Mucosa of stomach (tissue), 1 donor: ENCODE data around the gene MFSD8.
"Not testable (repeated sequence)": the region's sequence is repeated elsewhere in the genome, so short reads cannot be mapped to it uniquely, and the experiment has no call there.

ENCODE experiments used
- H3K27me3 ChIP-seq: one replicate; pipeline ENCODE4 v1.7.0; 2013; ENCODE audit warnings: mild to moderate bottlenecking, low read length; ENCODE audit not compliant: control insufficient read depth, insufficient read depth
- H3K36me3 ChIP-seq: one replicate; pipeline ENCODE4 v1.7.0; 2013; ENCODE audit warnings: low read length; ENCODE audit not compliant: control insufficient read depth, insufficient read depth
- H3K4me1 ChIP-seq: one replicate; pipeline ENCODE4 v1.7.0; 2013; ENCODE audit warnings: mild to moderate bottlenecking, low read length; ENCODE audit not compliant: control insufficient read depth, insufficient read depth
- H3K4me3 ChIP-seq: one replicate; pipeline ENCODE4 v1.7.0; 2013; ENCODE audit warnings: low read length
- H3K9ac ChIP-seq: one replicate; pipeline ENCODE4 v1.7.0; 2013; ENCODE audit warnings: mild to moderate bottlenecking, low read length, moderate library complexity
- H3K9me3 ChIP-seq: one replicate; pipeline ENCODE4 v1.7.0; 2013; ENCODE audit warnings: mild to moderate bottlenecking, low read length, moderate library complexity; ENCODE audit not compliant: control insufficient read depth
- donor health status: Pancreatic carcinoma.

Gene MFSD8

GRCh38 chr4:127965062-127965802 lies at the start of gene MFSD8, which contains the start of gene ABHD18:
TSS of gene MFSD8 (minus strand) at chr4:127965173. CDS start at chr4:127965133, 40 bp downstream.
TSS of gene ABHD18 (plus strand) at chr4:127965406. CDS start at chr4:127982956, 17,550 bp downstream.
- Histone ChIP-seq H3K9ac (peak within 1 kb of the TSS; percentile 93), H3K27me3 (no peaks in the 10 kb centered on the region), H3K4me1 (no peaks in the 10 kb centered on the region), H3K4me3 (peak within 1 kb of the TSS; percentile 92), H3K36me3 (no peaks in the 10 kb centered on the region), H3K9me3 (no peaks in the 10 kb centered on the region)

- H3K9ac ChIP-seq: no peak overlapping the region
- H3K4me3 ChIP-seq: no peak overlapping the region
- H3K4me1 ChIP-seq: no peaks in the 10 kb centered on the region
- no peaks in the 10 kb centered on the region for H3K36me3 ChIP-seq
- no peaks in the 10 kb centered on the region for H3K27me3 ChIP-seq
- H3K9me3 ChIP-seq: no peaks in the 10 kb centered on the region
Observed at GRCh38 chr4:128009428-128009827, 44.5 kb upstream of the MFSD8 start.

GRCh38 chr4:128006592-128006991 lies 41.6 kb upstream of the MFSD8 start:
- Histone ChIP-seq H3K9ac (no peak overlapping the region), H3K36me3 (no peaks in the 10 kb centered on the region), H3K4me3 (no peak overlapping the region), H3K9me3 (no peaks in the 10 kb centered on the region), H3K27me3 (no peaks in the 10 kb centered on the region), H3K4me1 (no peaks in the 10 kb centered on the region)

GRCh38 chr4:127997534-127998388 lies 32.8 kb upstream of the MFSD8 start:
- Histone ChIP-seq H3K9me3 (peaks cover 4% of the 10 kb centered on the region), H3K4me3 (no peak overlapping the region), H3K9ac (no peak overlapping the region), H3K4me1 (no peaks in the 10 kb centered on the region), H3K27me3 (no peaks in the 10 kb centered on the region), H3K36me3 (no peaks in the 10 kb centered on the region)

- not testable (repeated sequence) for H3K4me1 ChIP-seq, H3K4me3 ChIP-seq, H3K9ac ChIP-seq, H3K27me3 ChIP-seq, H3K36me3 ChIP-seq, H3K9me3 ChIP-seq
Observed at GRCh38 chr4:127996521-127996920, 31.5 kb upstream of the MFSD8 start.

- Histone ChIP-seq H3K9me3 (peaks cover 4% of the 10 kb centered on the region), H3K36me3 (no peaks in the 10 kb centered on the region), H3K27me3 (no peaks in the 10 kb centered on the region), H3K9ac (no peak overlapping the region), H3K4me3 (no peak overlapping the region), H3K4me1 (no peaks in the 10 kb centered on the region)
Observed at GRCh38 chr4:127995776-127996175, 30.8 kb upstream of the MFSD8 start.

GRCh38 chr4:127993151-127993550 lies 28.2 kb upstream of the MFSD8 start:
- Histone ChIP-seq H3K27me3 (no peaks in the 10 kb centered on the region), H3K4me3 (no peak overlapping the region), H3K4me1 (no peaks in the 10 kb centered on the region), H3K9ac (no peak overlapping the region), H3K36me3 (no peaks in the 10 kb centered on the region), H3K9me3 (no peaks in the 10 kb centered on the region)

- H3K4me3 ChIP-seq: no peak overlapping the region
- H3K36me3 ChIP-seq: no peaks in the 10 kb centered on the region
- H3K4me1 ChIP-seq: no peaks in the 10 kb centered on the region
- no peaks in the 10 kb centered on the region for H3K9me3 ChIP-seq
- H3K9ac ChIP-seq: no peak overlapping the region
- H3K27me3 ChIP-seq: no peaks in the 10 kb centered on the region
Observed at GRCh38 chr4:127988638-127989037, 23.7 kb upstream of the MFSD8 start.

- Histone ChIP-seq H3K4me3 (no peak overlapping the region), H3K36me3 (no peaks in the 10 kb centered on the region), H3K9me3 (no peaks in the 10 kb centered on the region), H3K9ac (no peak overlapping the region), H3K4me1 (no peaks in the 10 kb centered on the region), H3K27me3 (no peaks in the 10 kb centered on the region)
Observed at GRCh38 chr4:127985989-127986388, 21.0 kb upstream of the MFSD8 start.

GRCh38 chr4:127982445-127982844 lies 17.5 kb upstream of the MFSD8 start:
- H3K4me1 ChIP-seq: no peaks in the 10 kb centered on the region
- H3K27me3 ChIP-seq: no peaks in the 10 kb centered on the region
- H3K9ac ChIP-seq: no peak overlapping the region
- H3K36me3 ChIP-seq: no peaks in the 10 kb centered on the region
- no peak overlapping the region for H3K4me3 ChIP-seq
- no peaks in the 10 kb centered on the region for H3K9me3 ChIP-seq

GRCh38 chr4:127978930-127979329 lies 14.0 kb upstream of the MFSD8 start:
- Histone ChIP-seq H3K9me3 (no peaks in the 10 kb centered on the region), H3K4me1 (peaks cover 4% of the 10 kb centered on the region), H3K36me3 (no peaks in the 10 kb centered on the region), H3K27me3 (no peaks in the 10 kb centered on the region), H3K4me3 (no peak overlapping the region), H3K9ac (no peak overlapping the region)

GRCh38 chr4:127975121-127975770 lies 10.3 kb upstream of the MFSD8 start:
- no peak overlapping the region for H3K4me3 ChIP-seq
- H3K36me3 ChIP-seq: no peaks in the 10 kb centered on the region
- H3K9ac ChIP-seq: no peak overlapping the region
- H3K4me1 ChIP-seq: peaks cover 4% of the 10 kb centered on the region
- no peaks in the 10 kb centered on the region for H3K9me3 ChIP-seq
- no peaks in the 10 kb centered on the region for H3K27me3 ChIP-seq
